Skeletal muscle cell (primary cell): ENCODE results near the gene PRR22.

Experiments used
- DNase-seq: peaks from one replicate; pipeline ENCODE4 v3.0.0-alpha.2; 2010; ENCODE audit warnings: low read depth
- H3K4me3 ChIP-seq: 2 replicates; pipeline ENCODE4 v1.5.1; 2011; ENCODE audit warnings: low read depth, mild to moderate bottlenecking, control low read depth, low read length, moderate library complexity

PRR22 gene

DNA sequence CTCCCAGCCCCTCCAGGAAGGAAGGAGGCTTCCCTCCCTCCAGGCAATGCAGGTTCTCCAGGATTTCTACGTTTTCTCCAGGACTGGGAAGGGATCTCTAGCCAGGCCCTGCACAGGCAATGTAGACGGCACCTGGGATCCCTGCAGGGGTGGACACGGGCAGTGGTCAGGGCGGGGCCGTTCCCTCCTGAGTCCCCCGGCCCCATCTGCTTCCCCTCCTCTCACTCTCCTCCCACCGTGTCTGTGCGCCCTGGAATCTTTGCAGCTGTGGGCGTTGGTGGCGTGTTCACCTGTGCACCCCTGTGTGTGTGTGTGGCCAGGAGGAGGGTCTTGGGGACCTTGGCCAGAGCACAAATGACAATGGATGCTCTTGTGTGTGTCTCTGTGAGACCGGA is 30.3 kb upstream of the PRR22 start:
- H3K4me3 ChIP-seq, result no peak overlapping the region
- no peak for DNase-seq

DNA sequence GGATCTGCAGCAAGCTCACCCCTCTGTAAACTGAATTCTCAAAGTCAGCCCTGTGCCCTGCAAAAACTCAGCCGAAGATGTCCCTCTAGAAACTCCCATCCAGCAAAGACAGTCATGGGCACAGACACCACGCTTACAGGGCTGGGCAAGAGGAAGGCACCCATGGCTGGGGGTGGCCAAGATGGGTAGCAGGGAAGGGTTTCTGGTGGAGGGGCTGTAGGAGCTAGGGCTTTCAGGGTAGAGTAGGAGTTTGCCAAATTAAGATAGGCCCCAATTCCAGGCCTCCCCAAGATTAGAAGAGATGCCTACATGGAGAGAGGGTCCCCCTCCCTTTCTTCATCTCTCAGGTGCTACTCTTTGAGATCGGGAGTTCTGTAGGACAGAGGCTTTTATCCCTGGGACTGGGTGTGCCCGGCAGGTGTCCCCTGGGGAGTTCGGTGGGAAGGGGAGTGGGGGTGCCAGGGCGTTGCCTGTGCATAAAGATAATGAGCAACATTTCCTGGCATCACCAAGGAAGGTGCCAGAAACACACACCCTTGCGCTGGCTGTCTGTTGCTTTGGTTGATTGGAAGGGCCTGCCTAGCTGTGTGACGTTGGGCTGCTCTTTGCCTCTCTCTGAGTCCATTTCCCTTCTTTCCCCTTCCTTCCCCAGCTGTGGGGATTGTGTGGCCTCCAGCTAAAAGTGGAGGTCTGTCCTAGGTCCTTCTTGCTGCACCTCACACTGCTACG is 29.7 kb upstream of the PRR22 start:
- DNase-seq, result no peak
- no peak overlapping the region for H3K4me3 ChIP-seq

- DNase-seq, result no peak
- H3K4me3 ChIP-seq, result no peak overlapping the region
These were observed 26.6 kb upstream of the PRR22 start for GRCh38 chr19:5811117-5811516.

DNA sequence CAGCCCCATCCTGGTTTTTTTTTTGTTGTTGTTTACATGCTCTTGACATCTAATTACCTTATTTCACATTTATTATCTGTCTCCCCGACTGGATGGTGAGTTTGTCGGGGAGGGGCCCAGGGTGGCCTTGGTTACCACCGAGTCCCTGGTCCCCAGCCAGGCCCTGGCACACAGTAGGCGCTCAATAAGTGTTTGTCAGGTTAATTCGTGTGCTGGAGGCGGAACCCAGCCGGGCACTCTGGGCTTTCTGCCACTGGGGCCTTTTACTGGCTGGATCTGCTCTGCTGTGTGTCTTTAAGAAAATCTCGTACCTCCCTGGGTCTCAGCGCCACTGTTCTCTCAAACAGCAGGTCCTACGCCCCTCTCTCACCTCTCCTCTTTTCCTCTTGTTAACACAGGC is 24.9 kb upstream of the PRR22 start:
- no peak for DNase-seq
- H3K4me3 ChIP-seq, result no peak overlapping the region

- no peak overlapping the region for H3K4me3 ChIP-seq
- DNase-seq, result no peak
These were observed 24.5 kb upstream of the PRR22 start for GRCh38 chr19:5809053-5809452.

DNA sequence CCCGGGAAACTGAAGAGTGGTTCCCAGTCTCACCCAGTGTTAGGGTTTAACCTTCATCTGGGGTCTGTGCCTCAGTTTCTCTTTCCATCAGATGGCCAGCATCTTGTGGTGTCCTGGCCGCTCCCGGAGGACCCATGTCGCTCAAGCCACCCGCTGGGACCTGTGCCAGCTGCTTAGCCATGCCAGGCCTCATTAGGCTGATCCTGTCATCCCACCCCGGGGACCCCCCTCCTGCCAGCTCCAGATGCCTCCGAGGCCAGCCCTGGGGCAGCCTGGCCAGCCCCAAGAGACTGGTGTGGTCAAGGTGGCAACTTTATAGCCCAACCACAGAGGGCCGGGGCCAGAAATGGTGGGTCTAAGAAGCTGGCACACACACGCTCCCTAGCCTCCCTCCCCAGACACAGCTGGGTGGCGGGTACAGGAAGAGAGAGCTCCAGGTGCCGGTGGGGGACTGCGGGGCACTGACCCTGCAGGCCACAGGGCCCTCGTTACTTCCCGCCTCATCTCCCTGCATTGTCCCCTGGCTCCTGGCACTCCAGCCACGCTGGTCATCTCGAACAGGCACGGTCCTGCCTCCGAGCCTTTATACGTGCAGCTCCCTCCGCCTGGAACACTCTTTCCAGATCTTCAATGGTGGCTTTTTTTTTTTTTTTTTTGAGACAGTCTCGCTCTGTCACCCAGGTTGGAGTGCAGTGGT is 23.7 kb upstream of the PRR22 start:
- H3K4me3 ChIP-seq, result no peak overlapping the region
- DNase-seq, result no peak

- DNase-seq, result no peak
- no peak overlapping the region for H3K4me3 ChIP-seq
These were observed 22.4 kb upstream of the PRR22 start for GRCh38 chr19:5806905-5807304.

GRCh38 chr19:5806133-5806489 is 21.6 kb upstream of the PRR22 start:
- DNase-seq, result no peak
- H3K4me3 ChIP-seq, result no peak overlapping the region

GRCh38 chr19:5805462-5806132 is 21.1 kb upstream of the PRR22 start:
- H3K4me3 ChIP-seq, result no peak overlapping the region
- no peak for DNase-seq

DNA sequence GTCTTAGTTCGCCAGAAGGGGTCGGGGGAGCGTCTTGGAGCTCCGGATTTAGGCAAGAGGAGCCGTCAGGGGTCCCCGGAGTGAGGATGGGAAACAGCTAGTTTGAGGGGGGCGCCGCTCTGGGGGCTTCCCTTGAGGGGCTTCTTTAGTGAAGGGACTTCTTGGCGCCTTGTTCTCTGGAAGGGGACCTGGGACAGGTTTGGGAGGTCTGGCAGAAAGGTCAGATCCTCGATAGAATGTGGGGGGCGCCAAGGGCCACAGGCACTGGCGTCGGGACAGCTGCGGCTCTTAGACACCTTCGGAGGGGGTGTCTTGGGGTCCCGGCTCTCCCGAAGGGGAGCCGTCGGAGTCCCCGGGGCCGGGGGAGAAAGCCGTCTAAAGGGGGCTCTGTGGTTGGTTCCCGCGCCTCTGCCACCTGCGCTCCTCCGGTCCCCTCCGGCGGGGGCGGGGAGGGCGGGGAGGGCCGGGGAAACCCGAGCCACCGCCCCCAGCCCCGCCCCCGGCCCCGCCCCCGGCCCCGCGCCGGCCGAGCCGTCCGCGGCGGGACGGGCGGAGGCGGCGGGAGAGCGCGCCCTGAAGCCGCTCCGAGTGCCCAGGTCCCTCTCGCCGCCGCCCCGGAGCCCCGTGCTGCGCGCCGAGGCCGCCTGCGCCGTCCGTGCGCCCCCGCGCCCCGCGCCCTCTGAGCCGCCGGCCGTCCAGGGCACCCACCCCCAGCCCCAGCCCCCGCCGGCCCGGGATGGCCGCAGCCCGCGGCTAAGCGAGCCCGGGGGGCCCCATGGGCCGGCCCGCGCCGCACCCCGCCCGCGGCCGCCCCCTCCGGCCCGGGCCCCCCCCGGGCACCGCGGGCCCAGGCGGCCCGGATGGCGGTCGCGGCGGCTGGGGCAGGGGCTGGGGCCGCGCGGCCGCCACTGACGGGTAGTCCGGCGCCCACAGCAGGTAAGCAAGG is 20.2 kb upstream of the PRR22 start, which contains the start of gene NRTN:
Gene NRTN, plus strand, starts transcription at position 552 of the 946 bp plus-strand sequence. CDS start 19,099 bp downstream, outside the sequence.
- peak within 1 kb of the TSS; percentile 43 for H3K4me3 ChIP-seq
- no peak for DNase-seq

DNA sequence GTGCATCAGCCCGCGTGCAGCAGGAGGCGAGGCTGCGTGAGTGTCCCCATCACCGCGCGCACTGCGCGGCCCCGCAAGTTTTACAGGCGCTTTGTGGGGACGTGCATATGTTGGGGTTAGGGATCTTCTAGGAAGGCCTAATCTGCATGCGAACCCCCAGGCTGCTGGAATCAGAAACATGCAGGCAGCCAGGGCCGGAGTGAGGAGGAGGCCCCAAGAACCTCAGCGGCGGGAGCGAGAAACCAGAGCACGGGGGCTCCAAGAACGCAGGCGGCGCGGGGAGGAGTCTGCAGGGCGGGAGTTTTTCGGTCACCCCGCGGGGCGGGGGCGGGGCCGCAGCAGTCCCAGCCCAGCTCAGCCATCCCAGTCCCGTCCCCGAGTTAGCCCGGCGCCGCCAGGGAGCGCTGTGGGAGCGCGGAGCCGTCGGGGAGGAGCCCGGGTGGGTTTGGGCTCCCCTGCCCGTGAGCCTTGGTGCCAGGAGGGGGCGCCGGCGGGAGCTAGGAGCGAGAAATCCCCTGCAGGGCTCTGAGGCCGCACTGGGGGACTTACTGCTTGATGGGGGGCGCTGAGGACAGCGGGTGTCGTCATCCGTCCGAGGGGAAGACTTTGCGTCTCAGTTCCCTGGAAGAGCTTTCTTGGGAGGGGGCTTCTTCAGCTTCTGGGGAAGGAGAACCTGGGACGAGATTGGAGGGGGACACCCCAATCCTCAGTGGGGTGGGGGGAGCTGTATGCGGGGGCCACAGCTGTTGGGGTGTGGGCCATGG is 19.4 kb upstream of the PRR22 start:
- peak overlapping the region; percentile 43 for H3K4me3 ChIP-seq

GRCh38 chr19:5803441-5803751 is 18.9 kb upstream of the PRR22 start:
- peak overlapping the region; percentile 43 for H3K4me3 ChIP-seq
- DNase-seq, result no peak

More for the DNA sequence above, 19.4 kb upstream of the PRR22 start:
- DNase-seq, result peak; percentile 44

- DNase-seq, result no peak
- no peak overlapping the region for H3K4me3 ChIP-seq
These were observed 17.5 kb upstream of the PRR22 start for GRCh38 chr19:5801796-5802619.

DNA sequence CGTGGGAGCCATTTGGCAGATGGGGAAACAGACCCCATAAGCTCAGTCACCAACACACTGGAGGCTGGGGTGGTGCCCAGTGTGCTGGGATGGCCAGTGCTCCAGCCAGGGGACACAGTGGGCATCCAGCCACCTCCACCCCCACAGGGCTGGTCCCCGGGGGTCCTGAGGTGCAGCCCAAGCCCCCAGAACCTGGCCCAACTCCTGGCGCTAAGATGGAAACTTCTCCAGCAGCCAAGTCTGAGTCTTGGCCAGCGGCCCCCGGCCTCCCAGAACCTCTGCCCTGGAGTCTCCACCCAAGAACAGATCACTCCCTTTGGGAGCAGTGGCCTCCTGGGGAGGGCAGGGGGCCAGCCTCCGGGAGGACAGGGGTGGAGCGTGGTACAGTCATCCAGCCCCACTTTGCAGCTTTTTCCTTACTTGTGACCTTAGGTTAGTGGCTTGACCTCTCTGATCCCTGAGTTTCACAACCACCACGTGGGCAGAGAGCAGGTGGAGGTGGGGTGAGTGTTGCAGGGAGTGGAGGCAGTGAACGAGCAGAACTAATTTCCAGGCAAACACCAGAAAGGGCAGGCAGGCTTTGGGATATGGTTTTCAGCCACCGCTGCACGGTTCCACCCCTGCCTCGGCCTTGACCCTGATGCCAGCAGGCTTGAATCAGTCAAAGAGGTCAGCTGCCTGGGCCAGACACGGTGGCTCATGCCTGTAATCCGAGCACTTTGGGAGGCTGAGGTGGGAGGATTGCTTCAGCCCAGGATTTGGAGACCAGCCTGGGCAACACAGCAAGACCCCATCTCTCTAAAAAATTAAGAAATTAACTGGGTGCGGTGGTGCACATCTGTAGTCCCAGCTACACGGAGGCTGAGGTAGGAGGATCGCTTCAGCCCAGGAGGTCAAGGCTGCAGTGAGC is 16.1 kb upstream of the PRR22 start:
- no peak overlapping the region for H3K4me3 ChIP-seq
- no peak for DNase-seq

GRCh38 chr19:5799247-5800241 is 15.0 kb upstream of the PRR22 start:
- no peak for DNase-seq
- H3K4me3 ChIP-seq, result no peak overlapping the region

- no peak overlapping the region for H3K4me3 ChIP-seq
- no peak for DNase-seq
These were observed 13.7 kb upstream of the PRR22 start for GRCh38 chr19:5798244-5798643.
